Stimulated activated CD4-positive, alpha-beta T cell treated with anti-CD3 and anti-CD28 coated beads, Interleukin-1b, Interleukin-23, amount 100 ng/mL, for 24 hours (primary cell): ENCODE data around the gene GSTO2.

Experiments
- DNase-seq, 4 experiments: peaks; one replicate each; pipeline ENCODE4 v3.0.0-alpha.2; 2020; ENCODE audit warnings: low read depth in 4 of 4, low spot score in 1 of 4

Gene GSTO2

GRCh38 chr10:104325436-104326435 is 56.8 kb downstream of the GSTO2 start:
- no peak for DNase-seq

DNA sequence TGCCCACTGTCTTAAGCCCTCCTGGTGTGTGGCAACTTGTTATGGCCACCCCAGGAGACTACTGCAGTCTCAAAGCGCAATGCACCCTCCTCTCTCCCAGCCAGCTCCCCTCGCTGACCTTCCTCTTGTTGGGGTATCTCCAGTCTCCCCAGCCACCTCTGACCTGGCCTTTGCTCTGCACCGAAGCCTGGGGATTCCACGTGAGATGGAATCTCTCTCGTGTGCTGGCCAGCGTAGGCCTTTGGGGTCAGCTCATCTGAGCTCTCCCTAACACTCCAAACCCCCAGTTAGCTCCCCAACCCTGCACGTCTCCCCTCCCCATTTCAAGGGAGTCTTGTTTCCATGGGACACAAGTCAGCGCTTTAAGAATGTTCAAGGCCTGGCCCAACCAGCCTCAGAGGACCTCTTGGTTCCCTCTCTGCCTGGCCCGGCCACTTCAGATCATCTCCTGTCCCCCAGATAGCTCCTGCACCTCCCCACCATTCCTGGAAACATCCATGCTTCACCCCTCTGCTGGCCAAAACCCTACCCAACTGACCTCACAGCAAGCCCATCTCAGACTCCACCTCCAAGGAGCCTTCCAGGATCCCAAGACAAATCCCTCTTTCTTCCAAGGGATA is 58.1 kb downstream of the GSTO2 start:
- no peak for DNase-seq

- DNase-seq = no peak
Measured at GRCh38 chr10:104327745-104328645, 59.0 kb downstream of the GSTO2 start.

DNA sequence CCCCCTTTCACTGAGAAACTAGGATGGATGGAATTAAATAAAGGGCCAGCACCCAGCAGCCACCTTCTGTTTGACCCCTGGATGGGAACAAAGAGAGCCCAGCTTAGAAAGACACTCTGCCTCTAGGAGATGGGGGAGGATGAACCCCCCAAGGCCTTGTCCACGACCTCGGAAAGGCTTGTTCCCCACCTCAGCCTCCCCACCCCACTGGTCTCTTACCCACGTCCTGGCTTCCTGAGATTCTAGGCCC is 59.6 kb downstream of the GSTO2 start:
- no peak for DNase-seq

GRCh38 chr10:104328896-104329710 is 60.1 kb downstream of the GSTO2 start:
- DNase-seq = peak; percentile 39 to 65 (median 50)

DNA sequence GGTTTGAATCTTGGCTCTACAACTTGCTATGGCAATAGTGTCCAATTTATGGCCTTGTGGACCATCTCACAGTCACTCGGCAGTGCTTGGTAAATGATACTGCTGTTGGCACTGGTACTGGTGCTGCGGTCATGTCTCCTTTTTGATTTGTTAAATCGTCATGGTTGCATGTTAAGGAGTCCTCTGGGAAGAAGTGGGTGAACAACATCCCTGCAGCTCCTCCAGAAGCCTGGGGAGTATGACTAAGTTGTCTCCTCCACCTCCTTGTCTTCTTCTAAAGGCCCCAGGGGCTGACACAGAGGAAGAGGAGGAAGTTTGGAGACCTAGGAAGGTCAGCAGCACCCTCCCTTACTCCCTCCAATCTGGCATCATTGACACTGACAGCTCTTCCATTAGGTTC is 60.8 kb downstream of the GSTO2 start:
- DNase-seq = no peak

DNA sequence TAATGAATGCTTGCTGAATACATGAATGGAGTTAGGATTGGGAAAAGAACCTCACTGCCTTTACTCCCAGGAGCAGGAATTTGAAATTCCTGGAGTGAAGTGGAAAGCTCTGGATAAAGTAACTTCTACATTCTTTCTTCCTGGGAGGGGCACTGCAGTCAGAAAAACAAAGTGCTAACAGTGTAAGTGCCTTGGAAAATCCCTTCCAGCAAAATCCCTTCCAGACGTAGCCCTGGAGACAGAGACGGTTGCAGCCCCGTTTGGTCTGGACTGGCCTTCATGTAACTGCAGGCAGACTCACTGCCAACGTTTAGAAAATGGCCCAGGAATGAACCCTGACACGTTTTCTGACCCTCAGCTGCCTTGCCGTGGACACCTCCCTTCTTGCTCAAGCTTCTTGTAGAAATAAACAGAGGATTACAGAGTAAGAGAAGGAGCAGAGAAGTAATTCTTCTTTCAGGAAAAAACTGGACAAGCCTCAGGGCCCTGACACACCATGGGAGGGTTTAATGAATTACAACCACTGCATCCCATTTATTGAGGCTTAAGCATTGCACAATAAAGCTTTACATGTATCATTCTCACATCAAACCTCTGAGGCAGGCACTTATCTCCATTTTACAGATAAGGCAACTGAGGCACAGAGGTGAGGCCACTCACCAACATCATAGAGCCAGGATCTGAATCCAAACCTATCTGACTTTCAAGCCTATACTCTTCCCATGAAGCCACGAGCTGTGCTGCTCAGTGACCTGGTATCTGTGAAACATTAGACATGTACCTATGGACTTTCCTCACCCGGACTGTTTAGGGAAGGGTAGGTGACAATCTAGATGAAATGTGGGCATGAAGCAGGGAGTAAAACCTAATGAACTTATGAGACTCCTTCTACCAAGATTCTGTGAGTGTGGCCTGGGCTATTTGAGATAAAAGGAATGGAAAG is 61.5 kb downstream of the GSTO2 start:
- no peak for DNase-seq

DNA sequence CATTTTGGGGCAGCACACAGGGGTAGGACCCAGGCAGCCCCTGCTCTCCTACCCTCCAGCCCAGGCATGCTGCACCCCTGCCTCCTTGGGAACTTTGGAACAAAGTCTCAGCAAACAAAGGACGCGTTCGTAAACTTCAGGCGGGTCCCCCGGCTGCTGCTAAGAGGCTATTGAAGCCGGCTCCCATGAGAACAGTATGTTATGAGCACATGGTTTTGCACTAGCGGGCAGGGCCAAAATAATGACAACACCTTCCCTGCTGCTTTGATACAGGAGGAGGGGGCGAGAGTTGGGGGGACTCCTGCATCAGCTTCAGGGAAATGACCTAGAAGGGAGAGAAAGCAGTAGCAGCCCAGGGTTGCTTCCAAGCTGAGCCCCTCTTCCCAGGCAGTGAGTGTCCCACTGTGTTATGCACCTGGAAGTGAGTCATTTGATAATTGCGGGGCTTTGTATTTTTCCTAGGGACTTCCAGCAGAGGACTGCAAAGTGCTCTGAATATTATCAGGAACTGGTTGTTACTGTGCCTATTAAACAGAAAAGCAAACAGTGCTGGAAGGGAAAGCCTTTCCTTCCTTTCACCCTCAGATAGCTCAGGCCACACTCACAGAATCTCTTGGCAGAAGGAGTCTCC is 62.3 kb downstream of the GSTO2 start:
- DNase-seq = no peak

- DNase-seq = no peak
Measured at GRCh38 chr10:104332243-104333031, 63.5 kb downstream of the GSTO2 start.

GRCh38 chr10:104333032-104333727 is 64.2 kb downstream of the GSTO2 start:
- peak in 1 of 4 experiments; percentile 34 for DNase-seq

GRCh38 chr10:104333728-104334373 is 64.9 kb downstream of the GSTO2 start:
- DNase-seq = no peak

GRCh38 chr10:104334561-104334960 is 65.6 kb downstream of the GSTO2 start:
- no peak for DNase-seq

DNA sequence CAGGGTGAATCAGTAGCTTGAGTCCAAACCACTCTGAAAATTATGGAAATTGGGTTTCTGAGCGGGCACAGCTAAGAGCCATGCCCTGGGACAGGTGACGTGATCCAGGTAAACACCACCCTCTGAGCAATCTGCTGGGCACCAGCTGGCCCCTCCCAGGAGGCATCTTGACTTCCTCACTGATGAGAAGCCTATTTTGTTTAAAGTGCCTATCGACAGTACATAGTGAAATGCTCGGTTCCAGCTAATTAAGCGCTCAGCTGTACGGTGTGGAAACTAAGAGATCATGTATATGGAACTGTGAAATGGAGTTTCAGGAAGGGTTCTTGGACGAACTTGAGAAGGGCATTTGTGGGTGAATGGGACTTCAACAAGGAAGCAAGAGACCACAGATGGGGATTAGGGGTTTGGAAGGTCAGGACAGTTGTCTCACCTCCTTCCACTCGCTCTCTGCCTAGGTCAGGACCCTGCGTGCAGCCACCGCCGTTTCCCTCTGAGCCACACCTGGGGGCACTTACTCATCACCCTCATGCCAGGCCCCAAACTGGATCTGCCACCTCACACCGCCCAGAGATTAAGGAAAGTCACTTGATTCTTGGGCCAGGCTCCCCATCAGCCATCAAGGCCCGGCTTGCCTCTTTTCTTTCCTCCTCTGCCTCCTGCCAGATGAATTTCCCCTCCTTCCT is 66.1 kb downstream of the GSTO2 start:
- no peak for DNase-seq

- DNase-seq = no peak
Measured at GRCh38 chr10:104336821-104337467, 68.0 kb downstream of the GSTO2 start.

- DNase-seq = no peak
Measured at GRCh38 chr10:104337521-104337984, 68.6 kb downstream of the GSTO2 start.
